NCI-H510A treated with DMSO at 0.1 percent for 48 hours (cell line): ENCODE results near the gene ELOVL3.
"Not testable (repeated sequence)": the region's sequence is repeated elsewhere in the genome, so short reads cannot be mapped to it uniquely, and the experiment has no call there.

Experiments
- DNase-seq: peaks from one replicate; lab custom pipeline; 2025; lab: John Stamatoyannopoulos, UW

The ELOVL3 gene

DNA sequence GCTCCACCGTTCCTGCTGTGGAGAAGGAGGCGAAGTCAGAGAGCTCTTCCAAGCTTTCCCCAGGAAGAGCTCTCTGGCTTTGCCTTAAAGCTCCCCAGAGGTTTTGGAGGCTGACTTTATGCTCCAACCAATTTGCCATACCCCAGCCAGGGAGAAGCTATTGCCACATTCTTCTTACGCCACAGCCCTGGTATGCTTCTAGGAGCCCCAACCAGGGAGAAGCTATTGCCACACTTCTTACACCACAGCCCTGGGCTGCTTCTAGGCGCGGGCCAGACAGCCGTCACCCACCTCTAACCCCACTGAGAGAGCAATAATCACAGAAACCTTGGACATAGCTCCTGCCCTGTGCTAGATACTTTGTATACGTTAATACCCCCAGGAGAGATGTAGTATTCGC is 951 bp downstream of the ELOVL3 start:
- no peak for DNase-seq

DNA sequence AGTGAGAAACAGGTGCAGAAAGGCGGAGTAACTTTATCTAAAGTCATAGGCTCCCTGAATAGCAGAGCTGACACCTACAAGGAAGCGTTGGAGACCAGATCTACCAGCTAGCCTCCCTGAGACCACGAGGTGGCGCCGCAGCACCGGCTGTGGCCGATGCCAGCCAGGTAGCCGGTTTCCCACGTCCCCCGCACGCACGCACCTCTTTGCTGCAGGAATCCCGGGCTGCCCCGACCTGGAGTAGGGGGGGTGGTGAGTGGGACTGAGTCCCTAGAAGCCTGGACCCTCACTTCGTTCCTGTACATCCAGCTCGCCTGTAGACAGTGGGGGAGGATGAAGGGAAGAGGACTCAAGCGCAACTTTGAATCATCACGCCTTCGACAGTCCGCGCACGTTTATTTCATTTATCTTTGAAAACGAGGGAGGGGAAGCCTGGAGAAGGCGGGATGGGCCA is 3.7 kb downstream of the ELOVL3 start:
- peak; percentile 81 for DNase-seq

DNA sequence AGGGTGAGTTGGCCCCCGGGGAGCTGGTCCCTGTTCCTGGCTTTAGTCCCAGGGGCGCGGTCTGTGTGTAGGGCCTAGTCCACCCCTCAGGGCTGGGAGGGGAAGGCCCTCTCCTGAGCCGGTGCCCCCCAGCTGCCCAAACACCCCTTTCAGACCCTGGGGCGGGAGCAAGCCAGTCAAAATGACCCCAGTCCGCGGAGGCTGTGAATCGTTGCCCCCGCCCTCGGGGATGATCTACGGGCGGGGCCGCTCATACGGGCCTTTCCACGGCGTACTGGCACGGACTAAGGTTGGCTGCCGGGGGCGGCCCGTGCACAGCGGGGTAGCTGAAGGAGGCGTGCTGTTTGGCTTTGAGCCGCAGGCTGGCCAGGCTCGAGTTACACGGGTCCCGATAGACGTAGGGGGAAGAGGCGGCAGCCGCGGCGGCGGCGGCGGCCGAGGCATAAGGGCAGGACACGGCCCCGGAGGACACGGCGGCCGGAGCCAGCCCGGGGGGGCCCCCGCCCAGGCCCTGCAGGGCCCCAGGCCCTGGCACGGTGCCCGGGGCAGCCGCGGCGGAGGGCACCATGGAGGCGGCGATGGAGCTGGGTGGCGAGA is 4.3 kb downstream of the ELOVL3 start:
- peak; percentile 68 for DNase-seq

DNA sequence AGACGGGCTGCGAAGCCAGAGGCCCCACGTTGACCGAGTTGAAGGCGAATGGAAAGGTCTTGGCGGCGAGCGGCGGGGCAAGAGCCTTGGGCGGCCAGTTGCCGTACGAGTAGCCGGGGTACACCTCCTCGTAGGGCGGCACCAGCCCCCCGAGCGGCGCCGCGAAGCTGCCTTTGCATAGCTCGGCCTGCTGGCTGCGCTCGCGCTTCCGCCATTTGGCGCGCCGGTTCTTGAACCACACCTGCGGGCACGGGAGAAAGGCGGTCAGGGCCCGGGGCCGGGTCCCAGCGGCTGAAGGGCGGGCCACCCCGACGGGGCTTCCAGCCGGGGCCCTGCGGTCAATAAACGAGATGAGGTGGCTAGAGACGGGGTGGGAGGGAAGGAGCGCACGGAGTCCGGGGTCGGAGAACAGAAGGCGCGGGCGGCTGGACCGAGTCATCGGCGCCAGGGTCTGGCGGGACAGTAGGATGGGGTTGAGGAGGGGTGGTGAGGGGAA is 4.8 kb downstream of the ELOVL3 start:
- peak; percentile 44 for DNase-seq

DNA sequence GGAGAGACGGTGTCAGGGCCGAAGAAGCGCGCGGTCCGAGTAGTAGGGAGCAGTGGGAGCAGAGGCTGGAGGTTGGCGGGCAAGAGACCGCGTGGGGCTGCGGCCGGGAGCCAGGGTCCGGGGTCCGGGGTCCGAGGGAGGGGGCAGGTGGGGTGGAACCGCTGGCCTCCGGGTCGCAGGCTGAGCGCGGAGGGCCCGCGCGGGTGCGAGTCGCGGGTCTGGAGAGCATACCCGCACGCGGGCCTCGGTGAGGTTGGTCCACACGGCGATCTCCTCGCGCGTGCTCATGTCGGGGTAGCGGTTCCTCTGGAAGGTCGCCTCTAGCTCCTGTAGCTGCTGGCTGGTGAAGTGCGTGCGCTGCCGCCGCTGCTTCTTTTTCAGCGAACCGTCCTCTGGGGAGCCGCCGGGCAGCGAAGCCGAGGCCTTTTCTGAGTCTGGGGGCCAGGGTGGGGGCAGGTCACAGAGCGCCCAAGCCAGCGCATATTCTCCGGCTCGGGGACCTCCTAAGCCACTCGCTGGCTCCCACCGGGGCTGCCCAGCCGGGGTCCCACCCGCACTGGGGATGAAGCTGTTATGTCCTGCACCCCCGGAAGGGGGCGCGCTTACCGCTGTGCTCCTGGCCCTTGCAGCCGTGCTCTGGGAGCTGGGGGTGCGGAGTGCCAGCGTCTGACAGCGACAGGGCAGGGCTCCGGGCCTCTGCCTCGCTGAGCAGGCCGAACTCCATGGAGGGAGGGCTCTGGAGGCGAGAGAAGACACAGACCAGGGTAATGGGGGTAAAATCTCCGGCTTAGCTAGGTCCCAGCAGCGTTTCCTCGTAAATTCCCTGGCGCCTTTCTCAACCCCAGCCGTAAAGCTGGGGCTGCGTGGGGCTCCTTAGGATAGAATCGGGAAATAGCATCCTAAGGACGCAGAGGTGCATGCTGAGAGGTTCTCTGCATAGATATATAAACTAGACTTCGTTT is 5.5 kb downstream of the ELOVL3 start:
- DNase-seq: peak; percentile 43

DNA sequence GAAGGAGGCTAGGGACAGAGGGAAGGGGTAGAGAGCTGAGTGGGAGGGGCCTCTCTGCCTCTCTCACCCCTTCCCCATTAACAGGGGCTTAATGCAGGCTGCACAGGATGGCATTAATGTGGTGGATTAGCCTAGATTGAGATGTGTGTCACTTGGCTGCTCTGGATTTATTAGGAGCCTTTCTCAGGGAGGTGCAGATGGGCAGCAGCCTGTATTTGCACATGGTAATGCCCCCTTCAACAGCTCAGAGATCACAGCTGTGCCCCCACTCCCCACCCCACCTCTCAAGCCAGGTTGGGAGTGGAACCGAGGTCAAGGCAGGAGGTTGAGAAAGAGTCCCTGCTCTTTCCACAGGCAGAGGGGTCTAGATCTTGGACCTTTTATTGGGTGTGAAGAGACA is 7.9 kb downstream of the ELOVL3 start:
- no peak for DNase-seq

- no peak for DNase-seq
Measured at GRCh38 chr10:102234888-102235597, 8.9 kb downstream of the ELOVL3 start.

DNA sequence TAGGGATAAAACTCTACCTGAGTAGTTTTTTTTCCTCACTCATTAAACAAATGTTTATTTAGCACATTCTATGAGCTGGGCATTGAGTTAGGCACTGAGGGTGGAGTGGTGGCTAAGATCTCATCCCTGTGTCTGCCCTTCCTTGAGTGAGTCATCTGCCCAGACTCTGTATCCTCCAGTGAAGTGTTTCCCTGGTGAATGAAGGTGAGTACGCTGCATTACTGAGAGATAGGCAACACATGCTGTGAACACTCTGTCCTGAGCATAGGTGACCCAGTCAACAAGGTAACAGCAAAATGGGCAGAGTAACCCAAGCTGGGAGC is 9.5 kb downstream of the ELOVL3 start:
- DNase-seq: no peak

GRCh38 chr10:102236006-102236405 is 9.9 kb downstream of the ELOVL3 start:
- DNase-seq: no peak

DNA sequence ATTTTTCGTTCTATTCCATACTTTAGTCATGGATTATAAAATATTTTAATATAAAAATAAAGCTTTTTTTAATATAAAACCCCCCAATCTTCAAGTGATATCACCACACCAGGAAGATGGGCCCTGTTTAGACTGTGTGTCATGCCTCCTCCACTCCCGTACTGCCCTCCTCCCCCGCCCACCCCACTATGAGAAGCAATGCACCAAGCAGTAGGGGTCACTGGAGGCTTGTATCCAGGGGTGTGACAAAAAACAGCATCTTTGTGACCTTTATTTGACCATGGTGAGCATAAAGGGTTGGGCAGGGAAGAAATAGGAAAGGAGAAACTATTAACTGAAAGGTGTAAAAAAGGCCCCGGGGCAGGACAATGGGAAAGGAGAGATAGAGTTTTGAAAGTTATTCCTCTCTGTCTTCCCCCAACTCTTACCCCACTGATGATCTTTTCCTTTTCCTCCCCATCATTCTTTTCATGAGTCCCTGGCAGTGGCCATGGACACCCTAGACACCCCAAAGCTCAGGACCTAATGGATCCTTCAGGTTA is 11.7 kb downstream of the ELOVL3 start:
- DNase-seq: no peak

DNA sequence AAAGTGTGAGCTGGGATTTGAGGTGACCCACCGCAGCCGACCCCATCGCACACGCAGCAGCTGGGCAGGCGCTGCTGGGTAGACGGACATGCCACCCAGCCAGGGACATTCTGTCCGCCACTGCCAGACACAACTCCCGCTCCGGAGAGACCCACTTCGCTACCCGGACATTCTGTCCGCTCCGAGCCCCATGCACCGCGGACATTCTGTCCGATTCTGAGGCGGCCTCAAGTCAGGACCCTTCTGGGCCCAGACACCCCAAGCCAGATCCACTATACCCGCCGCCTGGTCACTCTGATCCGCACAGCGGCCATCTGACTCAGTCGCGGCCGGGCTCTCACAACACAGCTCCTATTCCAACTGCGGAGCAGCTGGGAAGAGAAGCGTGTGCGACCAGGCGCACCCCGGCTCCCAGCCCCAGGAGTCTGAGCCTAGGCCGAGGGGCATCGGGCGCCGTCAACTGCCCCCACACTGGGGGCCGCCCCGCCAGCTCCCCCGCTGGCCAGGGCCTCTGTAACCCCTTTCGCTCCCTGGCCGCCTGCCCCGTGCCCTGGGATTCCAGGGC is 14.4 kb downstream of the ELOVL3 start:
- DNase-seq: no peak

DNA sequence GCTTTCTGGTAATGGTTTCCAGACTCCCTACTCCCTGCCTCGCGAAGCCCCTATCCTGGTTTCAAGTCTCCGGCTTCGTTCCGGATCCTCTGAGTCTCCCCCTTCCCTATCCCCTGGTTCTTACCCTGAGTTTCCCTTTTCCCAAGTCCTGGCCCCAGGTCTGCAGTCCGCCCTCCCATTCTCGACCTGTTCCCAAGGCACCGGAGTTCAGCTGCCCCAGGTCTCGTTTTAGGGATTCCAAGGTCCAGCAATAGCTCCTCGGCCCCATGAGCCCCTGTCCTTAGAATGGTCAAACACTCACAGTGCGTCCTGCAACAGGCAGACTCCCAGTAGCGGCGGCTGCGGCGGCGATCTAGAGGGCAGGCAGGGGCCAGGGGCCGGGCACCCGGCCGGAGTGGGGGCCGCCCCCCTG is 14.9 kb downstream of the ELOVL3 start:
- DNase-seq: no peak

GRCh38 chr10:102241444-102242117 is 15.5 kb downstream of the ELOVL3 start, which contains the start of gene PITX3:
Gene PITX3, minus strand, starts transcription at chr10:102241512. Its CDS starts 9,432 bp downstream, at chr10:102232080.
- peak; percentile 38 for DNase-seq

DNA sequence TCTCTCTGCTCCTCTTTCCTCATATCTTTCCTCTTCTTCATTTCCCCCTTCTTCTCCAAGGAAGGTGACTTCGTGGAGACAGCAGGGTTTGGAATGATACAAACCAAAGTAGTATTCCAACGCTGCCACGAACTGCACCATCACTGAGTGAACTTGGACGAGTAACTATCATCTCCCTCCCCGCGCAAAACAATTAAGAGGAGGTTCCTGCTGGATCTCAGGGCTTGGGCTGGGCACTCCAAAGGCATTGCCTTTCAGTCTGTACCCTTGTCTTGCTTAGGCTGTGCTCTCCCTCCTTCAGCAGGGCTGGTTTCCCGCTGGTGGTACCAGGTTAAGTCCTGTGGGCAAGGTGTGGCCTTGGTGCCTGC is 16.0 kb downstream of the ELOVL3 start:
- no peak for DNase-seq

GRCh38 chr10:102243309-102243708 is 17.2 kb downstream of the ELOVL3 start:
- DNase-seq: no peak

DNA sequence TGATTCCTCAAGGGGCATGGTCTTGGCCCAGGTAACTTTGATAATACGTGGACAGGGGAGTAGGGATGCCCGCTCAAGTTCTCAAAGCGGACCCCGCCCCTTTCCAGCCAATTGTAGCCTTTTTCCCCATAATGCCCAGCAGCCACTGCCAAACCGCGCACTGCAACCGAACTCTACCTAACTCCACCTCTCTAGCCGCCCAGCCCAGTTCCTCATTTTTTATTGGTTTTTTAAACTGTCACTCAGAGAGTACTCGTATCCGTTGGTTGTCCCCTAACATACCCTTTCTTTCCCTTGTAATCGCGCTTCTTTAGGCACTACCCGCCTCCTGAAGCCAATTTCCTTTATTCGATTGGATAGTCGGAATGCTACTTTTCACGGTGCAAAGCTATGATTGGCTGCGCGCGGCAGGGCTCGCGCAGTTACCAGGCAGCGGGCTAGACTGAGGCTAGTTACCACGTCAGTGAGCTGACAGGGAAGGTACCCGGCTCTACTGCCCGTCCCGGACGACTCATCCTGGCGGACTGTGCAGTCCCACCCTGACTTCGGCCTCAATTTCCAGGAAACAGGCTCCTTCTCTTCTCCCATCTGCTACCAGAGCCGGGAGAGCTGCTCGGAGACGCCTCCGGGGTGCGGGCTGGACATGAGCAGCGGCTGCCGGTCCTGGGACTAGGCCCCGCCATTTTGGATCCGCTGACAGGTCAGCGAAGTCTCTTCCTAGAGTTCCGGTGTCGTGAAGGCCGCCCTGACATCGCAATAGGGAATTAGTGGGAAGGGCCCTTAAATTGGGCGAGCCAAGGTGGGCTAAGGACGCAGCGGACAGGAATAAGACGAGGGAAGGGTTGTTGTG is 19.2 kb downstream of the ELOVL3 start, which contains the start of gene GBF1:
TSS of gene GBF1 (plus strand) at position 451 of the 850 bp plus-strand sequence. CDS start 13,407 bp downstream, outside the sequence.
- peak; percentile 99 for DNase-seq

DNA sequence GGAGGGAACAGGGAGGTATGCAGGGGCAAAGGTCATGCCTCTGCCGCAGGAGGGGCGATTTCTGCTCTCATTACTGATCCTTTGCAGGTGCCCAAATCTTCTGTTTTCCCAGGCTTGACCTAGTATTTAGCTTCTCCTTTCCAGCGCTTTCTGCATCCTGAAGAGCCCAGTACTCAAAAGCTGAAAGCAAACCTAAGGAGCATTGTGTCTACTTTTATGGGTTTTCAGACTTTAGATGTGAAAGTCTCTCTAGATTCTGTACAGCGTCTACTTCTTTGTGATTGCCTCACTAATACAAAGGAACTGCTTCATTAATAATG is 19.8 kb downstream of the ELOVL3 start:
- DNase-seq: no peak

- DNase-seq: no peak
Measured at GRCh38 chr10:102246261-102246660, 20.2 kb downstream of the ELOVL3 start.

- DNase-seq: no peak
Measured at GRCh38 chr10:102247734-102248133, 21.6 kb downstream of the ELOVL3 start.

DNA sequence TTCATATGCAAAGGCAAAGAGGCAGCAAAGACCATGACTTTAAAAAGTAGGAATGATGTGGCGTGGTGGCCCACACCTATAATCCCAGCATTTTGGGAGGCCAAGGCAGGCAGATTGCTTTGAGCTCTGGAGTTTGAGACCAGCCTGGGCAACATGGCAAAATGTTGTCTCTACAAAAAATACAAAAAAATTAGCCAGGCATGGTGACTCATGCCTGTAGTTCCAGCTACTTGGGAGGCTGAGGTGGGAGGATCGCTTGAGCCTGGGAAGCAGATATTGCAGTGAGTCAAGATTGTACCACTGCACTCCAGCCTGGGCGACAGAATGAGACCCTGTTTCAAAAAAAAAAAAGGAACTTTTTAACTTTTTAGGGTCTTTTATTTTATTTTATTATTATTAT is 26.4 kb downstream of the ELOVL3 start:
- not testable (repeated sequence) for DNase-seq
